HCEC 1CT (cell line): ENCODE results near the gene ZNF410.
"Not testable (repeated sequence)": the region's sequence is repeated elsewhere in the genome, so short reads cannot be mapped to it uniquely, and the experiment has no call there.

Experiments
- DNase-seq: peaks from one replicate; pipeline ENCODE4 v3.0.0-alpha.2; 2017

The ZNF410 gene, protein sequence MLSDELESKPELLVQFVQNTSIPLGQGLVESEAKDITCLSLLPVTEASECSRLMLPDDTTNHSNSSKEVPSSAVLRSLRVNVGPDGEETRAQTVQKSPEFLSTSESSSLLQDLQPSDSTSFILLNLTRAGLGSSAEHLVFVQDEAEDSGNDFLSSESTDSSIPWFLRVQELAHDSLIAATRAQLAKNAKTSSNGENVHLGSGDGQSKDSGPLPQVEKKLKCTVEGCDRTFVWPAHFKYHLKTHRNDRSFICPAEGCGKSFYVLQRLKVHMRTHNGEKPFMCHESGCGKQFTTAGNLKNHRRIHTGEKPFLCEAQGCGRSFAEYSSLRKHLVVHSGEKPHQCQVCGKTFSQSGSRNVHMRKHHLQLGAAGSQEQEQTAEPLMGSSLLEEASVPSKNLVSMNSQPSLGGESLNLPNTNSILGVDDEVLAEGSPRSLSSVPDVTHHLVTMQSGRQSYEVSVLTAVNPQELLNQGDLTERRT

GRCh38 chr14:73886449-73887317, at the start of gene ZNF410:
ZNF410 (plus strand) TSS chr14:73886859; CDS start chr14:73892176, 5,317 bp downstream.
- peak; percentile 99 for DNase-seq

- not testable (repeated sequence) for DNase-seq
Measured at GRCh38 chr14:73838293-73839034, 48.2 kb upstream of the ZNF410 start.

GRCh38 chr14:73842201-73842600, 44.5 kb upstream of the ZNF410 start:
- DNase-seq = no peak

DNA sequence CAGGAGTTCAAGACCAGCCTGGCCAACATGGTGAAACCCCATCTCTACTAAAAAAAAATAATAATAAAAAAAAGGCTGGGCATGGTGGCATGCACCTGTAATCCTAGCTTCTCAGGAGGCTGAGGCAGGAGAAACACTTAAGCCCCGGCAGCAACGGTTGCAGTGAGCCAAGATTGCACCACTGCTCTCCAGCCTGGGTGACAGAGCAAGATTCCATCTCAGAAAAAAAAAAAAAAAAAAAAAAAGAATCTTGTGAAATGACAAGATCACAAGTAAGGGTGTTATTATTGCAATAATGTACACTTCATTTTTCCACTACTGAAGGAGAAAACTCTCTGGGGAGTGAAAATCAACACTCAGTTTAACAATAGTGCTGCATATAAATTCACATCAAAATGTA, 43.8 kb upstream of the ZNF410 start:
- DNase-seq = no peak

- no peak for DNase-seq
Measured at GRCh38 chr14:73843296-73843695, 43.4 kb upstream of the ZNF410 start.

DNA sequence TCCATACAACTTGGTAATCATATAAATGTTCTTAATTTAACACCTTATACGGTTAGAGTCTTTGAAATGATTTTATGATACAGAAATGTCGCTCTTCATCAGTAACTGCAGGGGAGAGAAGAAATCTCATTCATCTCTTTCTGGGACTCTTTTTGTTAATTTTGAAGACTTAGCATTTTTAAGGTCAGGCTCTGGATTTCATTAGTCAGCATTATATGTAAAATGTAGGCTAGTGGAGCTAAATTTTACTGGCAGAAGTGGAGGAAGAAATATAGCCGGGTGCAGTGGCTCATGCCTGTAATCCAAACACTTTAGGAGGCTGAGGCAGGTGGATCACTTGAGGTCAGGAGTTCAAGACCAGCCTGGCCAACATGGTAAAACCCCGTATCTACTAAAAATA, 39.7 kb upstream of the ZNF410 start:
- DNase-seq = no peak

DNA sequence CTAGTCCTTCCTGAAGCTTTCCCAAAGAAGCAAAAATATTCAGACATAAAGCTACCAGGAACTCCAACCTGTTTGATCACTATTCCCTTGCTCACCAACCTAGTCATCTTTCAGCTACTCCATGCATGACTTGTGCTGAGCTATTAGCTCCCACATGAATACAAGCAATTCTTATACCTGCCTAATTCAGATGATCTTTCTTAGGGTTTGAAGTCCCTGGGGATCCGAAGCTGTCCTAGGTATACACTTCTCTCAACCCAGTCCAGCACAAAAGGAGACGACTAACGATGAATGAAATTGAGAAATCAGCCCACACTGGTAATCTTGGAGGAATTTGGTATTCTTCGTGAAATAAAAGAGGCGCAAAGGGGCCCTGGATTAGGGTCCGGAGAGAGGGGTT, 35.7 kb upstream of the ZNF410 start:
- peak; percentile 9 for DNase-seq

DNA sequence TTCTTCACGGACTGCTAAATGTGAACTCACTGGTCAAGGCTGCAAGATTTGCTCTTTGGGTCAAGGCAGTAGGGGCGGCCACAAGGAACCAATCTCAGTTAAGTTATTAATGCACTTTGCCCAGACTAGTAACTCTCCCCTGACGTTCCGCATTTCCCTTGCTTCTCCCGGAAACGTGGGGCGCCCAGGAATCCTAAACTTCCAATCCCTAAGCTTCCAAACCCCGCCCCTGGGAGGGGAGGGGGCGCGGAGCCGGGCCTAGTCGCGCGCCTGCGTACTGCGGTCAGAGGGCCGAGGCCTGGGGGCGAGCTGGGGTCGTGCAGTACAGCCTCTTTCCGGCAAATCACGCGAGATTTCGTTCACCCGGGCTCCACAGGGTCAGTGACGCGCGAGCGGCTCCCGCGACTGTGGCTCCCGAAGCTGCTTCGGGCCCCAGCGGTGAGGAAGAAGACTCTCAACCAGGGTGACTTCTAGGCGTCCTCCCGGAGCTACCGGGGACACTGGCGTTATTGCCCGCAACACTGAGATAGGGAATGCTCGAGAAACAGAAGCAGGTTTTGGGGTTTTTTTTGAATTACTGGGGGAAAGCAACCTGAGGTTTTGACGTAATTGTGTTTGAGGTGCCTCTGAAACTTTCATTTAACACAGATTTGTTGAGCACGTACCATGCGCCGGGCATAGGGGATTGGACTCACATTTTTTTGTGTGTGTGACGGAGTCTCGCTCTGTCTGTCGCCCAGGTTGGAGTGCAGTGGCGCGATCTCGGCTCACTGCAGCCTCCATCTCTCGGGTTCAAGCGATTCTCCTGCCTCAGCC, 34.9 kb upstream of the ZNF410 start, which contains the start of gene PTGR2:
Gene PTGR2, plus strand, starts transcription at position 265 of the 816 bp plus-strand sequence. CDS start 7,032 bp downstream, outside the sequence.
- DNase-seq = peak; percentile 97

DNA sequence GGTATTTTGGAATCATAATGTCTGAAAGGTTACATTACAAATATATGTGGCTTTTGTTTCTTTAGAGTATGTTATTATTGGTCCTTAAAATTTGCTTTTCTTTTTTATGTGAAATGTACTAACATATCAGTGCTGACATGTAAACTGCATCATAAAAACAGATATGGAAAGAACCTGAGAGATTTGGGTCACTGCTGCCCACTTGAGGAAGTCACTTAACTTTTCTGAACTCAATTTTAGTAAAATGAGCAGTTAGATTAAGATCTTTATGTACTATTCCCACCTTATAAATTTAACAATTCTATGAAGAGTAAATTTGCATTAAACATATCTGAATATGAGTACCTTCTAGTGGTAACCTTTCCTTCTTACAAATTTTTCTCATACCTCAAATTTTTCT, 27.5 kb upstream of the ZNF410 start:
- DNase-seq = no peak

- DNase-seq = no peak
Measured at GRCh38 chr14:73861073-73861472, 25.6 kb upstream of the ZNF410 start.

- DNase-seq = no peak
Measured at GRCh38 chr14:73862480-73862879, 24.2 kb upstream of the ZNF410 start.

- no peak for DNase-seq
Measured at GRCh38 chr14:73863209-73863608, 23.4 kb upstream of the ZNF410 start.

DNA sequence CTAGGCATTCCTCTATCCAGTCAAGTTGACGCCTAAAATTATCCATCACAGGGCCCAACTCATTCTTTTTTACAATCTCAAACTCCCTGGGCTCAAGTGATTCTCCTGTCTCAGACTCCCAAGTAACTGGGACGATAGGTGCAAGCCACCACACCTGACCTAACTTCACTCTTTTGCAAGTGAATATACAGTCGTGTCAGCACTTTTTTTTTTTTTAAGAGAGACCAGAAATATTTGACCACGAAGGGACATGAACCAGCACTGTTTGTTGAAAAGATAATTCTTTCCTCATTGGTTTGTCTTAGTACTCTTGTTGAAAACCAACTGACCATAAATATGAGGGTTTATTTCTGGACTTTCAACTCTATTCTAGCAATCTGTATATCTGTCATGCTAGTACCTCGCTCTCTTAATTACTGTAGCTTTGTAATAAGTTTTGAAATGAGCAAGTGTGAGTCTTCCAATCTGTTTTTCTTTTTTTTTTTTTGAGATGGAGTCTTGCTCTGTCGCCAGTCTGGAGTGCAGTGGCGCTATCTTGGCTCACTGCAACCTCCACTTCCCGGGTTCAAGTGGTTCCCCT, 21.0 kb upstream of the ZNF410 start:
- DNase-seq = no peak

DNA sequence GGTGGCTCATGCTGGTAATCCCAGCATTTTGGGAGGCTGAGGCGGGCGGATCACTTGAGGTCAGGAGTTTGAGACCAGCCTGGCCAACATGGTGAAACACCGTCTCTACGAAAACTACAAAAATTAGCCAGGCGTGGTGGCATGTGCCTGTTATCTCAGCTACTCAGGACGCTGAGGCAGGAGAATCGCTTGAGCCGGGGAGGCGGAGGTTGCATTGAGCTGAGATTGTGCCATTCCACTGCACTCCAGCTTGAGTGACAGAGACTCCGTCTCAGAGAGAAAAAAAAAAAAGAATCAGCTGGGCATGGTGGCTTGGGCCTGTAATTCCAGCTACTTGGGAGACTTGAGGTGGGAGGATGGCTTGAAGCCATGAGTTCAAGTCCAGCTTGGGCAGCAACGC, 16.9 kb upstream of the ZNF410 start:
- not testable (repeated sequence) for DNase-seq

DNA sequence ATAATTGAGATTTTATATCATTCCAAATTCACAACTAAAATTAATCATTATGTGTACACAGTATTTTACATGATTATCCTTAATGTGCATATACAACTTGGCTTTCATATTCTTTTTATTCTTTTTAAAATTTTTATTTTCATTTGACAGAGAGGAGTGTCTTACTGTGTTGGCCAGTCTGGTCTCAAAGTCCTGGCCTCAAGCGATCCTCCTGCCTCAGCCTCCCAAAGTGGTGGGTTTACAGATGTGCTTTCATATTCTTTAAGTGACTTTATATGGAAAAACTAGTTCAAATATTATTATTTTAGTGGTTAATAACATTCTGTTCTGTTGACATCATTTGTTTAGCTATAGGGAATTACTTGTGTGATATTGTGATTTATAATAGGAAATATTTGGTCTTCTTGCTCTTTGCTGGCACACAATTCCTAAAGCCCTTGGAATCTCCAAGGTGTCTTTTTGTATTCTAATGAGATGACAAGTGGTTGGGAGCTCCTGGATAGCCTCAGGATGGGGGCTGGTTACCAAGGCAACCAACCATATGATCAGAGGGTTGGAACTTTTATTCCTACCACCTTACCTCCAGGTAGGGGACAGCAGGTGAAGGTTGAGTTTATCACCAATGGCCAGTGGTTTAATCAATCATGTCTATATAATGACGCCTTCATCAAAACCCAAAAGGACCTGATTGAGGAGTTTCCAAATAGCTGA, 16.0 kb upstream of the ZNF410 start:
- DNase-seq = no peak

DNA sequence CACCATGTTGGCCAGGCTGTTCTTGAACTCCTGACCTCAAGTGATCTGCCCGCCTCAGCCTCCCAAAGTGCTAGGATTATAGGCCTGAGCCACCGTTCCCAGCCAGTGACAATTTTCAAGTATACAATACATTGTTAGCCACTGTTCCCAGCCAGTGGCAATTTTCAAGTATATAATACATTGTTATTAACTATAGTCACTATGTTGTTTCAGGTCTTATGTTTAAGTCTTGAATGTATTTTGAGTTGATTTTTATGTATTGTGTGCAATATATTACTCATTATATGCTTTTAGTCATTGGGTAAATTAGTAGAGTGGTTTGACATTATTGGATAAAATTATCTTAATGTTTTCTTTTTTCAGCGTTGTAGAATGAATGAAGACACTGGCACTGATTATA, 13.0 kb upstream of the ZNF410 start:
- no peak for DNase-seq

DNA sequence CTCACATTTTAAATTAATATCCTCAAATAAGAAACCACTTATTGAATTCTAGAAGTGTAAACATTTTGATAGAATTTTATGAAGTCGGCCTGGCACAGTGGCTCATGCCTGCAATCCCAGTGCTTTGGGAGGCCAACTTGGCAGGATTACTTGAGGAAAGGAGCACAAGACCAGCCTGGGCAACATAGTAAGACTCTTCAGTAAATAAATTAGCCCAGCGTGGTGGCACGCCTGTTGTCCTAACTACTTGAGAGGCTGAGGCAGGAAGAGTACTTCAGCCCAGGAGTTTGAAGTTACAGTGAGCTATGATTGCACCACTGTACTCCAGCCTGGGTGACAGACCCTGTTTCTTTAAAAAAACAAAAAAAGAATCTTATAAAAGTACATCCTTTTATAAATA, 8.9 kb upstream of the ZNF410 start:
- DNase-seq = no peak

DNA sequence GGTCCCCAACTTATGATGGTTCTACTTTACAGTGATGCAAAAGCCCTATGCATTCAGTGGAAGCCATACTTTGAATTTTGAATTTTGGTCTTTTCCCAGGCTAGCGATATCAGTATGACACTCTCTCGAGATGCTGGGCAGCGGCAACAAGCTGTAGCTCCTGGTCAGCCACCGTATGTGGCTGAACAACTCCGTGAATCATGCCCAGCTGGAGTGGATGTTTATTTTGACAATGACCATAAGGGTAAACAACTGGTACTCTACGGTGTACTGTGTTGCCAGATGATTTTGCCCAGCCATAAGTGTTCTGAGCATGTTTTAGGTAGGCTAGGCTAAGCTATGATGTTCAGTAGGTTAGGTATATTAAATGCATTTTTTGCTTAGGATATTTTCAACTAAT, 8.2 kb upstream of the ZNF410 start:
- peak; percentile 83 for DNase-seq

GRCh38 chr14:73879027-73879426, 7.6 kb upstream of the ZNF410 start:
- DNase-seq = peak; percentile 68

DNA sequence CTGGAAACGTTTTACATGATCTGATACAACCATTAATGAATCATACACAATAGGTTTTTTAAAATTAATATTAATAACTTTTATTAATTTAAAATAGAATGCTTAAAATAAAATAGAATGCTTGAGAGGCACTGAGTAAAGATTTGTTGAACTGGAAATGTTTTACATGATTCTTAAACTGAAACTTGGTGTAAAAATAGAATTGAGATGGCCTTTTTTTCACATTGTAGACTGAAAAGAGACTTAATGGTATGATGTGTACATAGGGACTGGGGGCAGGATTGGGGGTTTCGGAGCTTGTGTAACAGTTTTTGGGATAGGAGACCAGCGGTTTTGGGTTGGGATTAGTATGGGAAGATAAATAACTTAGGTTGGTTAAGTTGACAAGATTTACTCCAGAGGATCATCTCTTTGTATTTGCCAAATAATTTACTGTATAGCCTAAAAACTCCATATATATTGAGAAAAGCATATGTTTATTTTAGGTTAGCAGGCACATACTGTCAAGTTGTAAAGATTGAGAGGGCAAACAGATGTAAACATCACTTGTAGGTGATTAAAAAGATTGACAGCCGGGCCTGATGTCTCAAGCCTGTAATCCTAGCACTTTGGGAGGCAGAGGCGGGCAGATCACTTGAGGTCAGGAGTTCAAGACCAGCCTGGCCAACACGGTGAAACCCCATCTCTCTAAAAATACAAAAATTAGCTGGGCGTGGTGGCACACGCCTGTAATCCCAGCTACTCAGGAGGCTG, 2.0 kb upstream of the ZNF410 start:
- DNase-seq = no peak
